GM21529 (cell line): Measurements from ENCODE around the gene MAGEC3.
"Not testable (repeated sequence)": the region's sequence is repeated elsewhere in the genome, so short reads cannot be mapped to it uniquely, and the experiment has no call there.

ENCODE experiments used
- ATAC-seq: cut with Tn5 transposase; IDR thresholded peaks from one replicate; pipeline ENCODE4 v1.9.1; 2021; ENCODE audit not compliant: unreplicated experiment

The MAGEC3 gene, protein sequence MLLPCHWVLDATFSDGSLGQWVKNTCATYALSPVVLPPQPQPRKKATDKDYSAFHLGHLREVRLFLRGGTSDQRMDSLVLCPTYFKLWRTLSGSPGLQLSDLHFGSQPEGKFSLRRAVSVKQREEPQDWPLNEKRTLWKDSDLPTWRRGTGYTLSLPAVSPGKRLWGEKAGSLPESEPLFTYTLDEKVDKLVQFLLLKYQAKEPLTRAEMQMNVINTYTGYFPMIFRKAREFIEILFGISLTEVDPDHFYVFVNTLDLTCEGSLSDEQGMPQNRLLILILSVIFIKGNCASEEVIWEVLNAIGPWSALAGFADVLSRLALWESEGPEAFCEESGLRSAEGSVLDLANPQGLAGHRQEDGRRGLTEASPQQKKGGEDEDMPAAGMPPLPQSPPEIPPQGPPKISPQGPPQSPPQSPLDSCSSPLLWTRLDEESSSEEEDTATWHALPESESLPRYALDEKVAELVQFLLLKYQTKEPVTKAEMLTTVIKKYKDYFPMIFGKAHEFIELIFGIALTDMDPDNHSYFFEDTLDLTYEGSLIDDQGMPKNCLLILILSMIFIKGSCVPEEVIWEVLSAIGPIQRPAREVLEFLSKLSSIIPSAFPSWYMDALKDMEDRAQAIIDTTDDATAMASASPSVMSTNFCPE

DNA sequence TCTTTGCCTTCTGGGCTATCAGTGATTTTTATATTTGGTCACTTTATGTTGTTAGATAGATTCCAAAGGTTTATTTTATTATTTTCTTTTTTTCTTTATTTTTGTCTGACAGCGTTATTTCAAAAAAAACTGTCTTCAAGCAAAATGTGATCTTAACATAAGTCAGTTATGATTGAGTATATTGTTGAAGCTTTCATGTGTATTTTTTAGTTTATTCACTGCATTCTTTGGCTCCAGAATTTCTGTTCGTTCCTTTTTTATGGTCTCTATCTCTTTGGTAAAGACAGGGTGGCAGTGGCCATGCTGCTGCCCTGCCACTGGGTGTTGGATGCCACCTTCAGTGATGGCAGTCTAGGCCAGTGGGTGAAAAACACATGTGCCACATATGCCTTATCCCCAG lies at the start of gene MAGEC3:
MAGEC3 (plus strand) TSS at position 301 of the 400 bp plus-strand sequence; CDS start at position 301, 0 bp downstream.
- no peak for ATAC-seq

DNA sequence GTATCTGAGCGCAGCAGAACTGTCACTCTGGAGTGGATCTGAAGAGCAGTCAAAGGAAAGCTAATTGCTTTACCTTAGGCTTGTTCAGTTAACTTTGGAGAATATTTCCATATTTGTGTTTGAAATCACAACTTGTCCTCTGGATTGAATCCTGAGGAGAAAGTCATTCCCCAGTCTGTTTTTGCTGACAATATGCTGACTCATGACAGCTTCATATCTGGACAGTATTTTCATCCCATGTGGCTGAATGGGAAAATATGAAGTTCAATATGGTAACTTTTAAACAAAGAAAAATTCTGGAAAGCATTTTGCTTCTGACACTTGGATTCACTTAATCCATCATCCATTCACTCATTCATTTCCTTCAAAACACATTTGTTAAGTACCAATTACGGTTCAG lies 46.3 kb upstream of the MAGEC3 start:
- ATAC-seq, result no peak

DNA sequence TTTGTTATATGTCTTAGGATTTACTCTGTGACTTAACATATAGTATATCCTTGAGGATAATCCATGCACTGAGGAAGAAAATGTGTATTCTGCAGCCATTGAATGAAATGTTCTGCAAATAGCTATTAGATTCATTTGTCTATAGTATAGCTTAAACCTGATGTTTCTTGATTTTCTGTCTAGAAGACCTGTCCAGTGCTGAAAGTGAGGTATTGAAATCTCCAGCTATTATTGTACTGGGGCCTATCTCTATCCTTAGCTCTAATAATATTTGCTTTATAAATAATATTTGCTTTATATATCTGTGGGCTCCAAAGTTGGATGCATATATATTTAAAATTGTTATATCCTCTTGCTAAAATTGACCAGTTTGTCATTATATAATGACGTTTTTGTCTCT lies 26.7 kb upstream of the MAGEC3 start:
- no peak for ATAC-seq

DNA sequence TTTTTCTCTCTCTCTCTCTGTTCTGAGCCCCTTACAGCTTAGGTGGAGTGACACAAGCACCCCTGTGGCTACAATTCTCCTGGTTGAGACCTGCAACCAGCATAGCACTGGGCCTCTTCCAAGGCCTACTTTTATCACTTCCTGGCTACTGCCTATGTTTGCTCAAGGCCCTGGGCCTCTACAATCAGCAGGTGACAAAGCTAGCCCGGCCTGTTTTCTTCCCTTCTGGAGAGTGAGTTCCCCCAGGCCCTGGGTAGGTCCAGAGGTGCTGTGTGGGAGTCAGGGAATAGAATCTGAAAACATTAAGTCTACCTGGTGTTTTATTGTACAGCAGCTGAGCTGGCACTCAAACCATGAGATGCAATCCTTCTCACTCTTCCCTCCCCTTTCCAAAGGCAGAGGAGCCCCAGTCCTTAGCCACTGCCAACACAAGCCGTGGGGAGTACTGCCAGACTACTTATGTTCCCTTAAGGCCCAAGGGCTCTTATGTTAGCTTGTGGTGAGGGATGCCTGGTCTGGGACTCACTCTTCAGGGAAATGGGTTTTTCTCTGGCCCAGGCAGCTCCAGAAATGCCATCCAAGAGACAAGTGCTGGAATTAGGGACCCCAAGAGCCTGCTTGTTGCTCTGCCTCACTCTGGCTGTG lies 23.8 kb upstream of the MAGEC3 start:
- no peak for ATAC-seq

DNA sequence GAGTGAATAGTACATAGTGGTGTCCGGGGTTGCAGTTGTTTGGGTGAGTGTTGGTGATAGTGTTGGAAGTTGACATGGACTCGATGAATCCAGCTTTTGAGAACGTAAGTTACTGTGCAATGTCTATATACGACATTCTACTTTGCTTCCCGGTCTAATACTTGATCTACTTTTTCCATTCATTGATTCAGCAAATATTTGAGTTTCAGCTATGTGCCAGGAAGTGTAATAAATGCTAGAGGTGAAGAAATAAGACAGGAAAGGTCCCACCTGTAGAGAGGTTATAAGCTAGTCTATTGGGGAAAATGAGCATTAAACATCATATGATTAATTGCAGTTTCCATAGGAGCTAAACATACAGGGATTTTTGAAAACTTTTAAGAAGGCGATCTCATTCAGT lies 22.2 kb upstream of the MAGEC3 start:
- ATAC-seq, result no peak

DNA sequence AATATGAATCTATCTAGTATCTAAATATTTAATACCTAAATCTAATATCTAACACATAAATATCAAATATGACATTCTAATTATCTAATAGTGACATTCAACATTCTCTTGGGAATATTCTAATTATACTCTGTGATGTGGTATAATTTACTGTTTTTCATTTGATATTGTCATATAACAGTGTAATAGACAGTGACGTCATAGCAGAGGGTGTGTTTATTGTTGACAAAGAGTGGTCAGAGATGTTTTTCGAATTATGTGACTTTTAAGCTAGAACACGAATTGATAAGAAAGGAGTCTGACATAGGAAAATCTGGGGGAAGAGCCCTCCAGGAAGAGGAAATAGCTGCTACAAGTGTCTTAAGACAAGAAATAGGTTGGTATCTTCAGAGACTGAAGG lies 5.9 kb upstream of the MAGEC3 start:
- no peak for ATAC-seq

DNA sequence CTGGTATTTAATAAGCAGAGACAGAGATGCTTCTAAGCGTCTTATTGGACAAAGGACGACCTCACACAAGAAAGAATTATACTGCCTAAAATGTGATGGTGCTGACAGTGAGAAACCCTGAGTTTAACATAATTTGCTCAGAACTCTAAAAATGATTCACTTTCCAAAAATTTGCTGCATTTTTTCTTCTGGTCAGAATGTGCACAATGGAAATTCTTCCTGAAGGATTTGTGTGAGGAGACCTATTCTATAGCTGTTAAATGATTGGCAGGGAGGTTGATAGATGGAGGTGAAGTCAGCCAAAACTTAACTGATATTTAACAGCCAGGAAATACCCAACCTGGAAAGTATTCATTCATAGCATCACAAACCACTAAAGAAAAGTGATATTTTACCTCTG lies 1.7 kb downstream of the MAGEC3 start:
- ATAC-seq, result no peak

DNA sequence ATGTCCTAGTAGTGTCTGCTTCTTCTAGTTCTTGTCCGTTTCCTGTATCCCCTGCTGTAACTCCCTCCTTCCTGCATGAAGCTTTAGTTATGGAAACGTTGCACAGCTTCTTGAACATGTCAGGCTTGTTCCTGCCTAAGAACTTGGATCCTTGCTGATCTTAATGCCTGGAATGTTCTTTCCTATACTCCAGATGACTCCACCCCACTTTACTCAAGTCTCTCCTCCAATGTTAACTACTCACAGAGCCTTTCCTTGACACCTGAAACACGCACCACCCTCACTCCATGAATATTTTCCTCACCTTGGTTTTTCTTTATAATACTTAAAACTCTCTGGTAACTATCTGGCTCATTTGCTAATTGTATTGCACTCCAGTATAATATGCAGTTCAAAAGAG lies 19.4 kb downstream of the MAGEC3 start:
- no peak for ATAC-seq

DNA sequence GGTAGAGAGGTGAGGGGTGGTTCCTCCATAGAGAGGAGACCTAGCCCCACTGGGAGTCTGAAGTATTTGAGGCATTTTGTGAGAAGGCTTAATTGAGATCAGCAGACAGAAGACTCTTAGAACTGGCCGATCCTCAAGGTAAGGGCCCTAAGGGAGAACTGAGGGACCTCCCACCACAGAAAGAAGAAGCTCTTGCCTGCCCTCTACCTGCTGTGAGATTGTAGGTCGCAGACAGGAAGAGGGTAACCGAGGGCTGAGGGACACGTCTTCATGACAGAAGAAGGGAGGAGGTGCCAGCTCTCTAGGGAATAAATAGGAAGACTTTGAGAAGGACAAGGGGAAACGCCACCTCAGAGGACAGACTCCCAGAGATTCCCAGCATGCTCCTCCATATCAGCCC lies 41.5 kb downstream of the MAGEC3 start:
- no peak for ATAC-seq

DNA sequence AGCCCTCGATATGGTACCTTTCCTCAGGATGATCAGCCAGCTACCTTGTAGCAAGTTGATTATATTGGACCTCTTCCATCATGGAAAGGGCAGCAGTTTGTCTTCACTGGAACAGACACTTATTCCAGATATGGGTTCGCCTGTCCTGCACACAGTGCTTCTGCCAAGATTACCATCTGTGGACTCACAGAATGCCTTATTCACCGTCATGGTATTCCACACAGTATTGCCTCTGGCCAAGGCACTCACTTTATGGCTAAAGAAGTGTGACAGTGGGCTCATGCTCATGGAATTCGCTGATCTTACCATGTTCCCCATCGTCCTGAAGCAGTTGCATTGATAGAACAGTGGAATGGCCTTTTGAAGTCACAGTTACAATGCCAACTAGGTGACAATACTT lies 50.7 kb downstream of the MAGEC3 start:
- not testable (repeated sequence) for ATAC-seq

DNA sequence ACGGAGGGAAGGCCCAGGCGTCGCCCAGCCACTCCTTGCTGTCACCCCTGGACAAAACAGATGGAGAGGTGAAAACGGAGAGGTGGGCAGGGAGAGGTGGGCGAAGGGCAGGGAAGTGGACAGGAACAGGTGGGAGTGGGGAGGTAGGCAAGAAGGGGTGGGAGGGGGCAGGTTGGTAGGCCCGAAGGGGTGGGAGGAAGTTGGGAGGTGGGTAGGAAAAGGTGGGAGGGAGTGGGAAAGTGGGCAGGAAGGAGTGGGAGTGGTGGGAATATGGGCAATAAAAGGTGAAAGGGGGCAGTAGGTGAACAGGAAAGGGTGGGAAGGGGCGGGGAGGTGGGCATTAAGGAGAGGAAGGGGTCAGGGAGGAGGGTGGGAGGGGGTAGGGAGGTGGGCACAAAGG lies 56.6 kb downstream of the MAGEC3 start:
- no peak for ATAC-seq

DNA sequence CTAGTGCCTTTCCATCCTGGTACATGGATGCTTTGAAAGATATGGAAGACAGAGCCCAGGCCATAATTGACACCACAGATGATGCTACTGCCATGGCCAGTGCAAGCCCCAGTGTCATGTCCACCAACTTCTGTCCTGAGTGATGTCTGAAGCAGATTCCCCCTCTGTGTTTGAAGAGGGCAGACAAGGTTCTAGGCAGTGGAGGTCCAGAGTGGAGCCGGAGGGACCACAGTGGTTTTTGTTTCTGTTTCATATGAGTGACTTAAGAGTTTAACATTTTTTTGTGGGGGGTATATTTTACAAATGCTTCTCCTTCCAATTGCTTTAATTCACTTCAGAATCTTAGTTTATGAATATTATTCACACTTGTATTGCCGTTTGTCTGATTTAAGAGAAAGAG lies 59.6 kb downstream of the MAGEC3 start:
- no peak for ATAC-seq

DNA sequence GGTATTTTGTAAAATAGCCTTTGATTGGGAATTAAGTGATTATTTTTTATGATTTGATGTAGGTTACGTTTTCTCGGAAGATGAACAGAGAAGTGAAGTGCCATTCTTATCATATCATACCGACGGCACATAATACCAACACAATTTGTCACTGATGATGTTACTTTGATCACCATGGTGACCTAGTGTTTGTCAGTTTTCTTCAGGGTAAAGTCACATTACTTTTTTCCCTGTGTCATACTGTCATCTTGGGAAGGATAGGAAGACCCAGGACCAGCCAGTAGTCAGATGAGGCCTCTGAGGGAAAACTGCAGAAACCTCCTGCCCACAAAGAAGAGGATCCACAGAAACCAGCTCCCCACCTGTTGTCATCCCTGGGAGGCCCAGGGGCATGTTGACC lies 64.2 kb downstream of the MAGEC3 start:
- ATAC-seq, result no peak

DNA sequence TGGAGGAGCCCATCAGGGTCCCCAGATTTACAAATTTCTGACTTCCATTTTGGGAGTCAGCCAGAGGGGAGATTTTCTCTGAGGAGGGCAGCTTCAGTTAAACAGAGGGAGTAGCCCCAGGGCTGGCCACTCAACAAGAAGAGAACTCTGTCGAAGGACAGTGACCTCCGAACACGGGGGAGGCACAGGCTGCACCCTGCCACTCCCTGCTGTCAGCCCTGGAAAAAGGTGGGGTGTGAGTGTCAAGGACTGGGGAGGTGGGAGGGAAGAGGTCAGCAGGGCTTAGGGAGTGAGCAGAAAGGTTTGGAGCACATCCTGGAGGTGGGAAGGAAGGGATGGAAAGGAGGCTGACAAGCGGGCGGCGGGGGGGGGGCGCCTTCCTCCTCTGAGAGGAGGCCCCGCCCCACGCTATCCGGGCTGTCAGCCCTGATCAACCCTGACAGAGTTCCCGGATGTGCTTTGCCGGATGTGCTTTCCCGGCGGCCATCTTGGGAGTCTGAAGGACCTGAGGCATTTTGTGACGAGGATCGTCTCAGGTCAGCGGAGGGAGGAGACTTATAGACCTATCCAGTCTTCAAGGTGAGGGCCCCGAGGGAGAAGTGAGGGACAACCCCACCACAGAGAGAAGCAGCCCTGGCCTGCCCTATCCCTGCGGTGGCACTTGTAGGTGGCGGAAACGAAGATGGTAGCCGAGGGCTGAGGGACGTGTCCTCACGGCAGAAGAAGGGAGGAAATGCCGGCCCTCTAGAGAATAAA lies 65.5 kb downstream of the MAGEC3 start, which contains the start of gene MAGEC1:
MAGEC1 (plus strand) TSS at position 495 of the 756 bp plus-strand sequence. CDS start 1,179 bp downstream, outside the sequence.
- no peak for ATAC-seq

DNA sequence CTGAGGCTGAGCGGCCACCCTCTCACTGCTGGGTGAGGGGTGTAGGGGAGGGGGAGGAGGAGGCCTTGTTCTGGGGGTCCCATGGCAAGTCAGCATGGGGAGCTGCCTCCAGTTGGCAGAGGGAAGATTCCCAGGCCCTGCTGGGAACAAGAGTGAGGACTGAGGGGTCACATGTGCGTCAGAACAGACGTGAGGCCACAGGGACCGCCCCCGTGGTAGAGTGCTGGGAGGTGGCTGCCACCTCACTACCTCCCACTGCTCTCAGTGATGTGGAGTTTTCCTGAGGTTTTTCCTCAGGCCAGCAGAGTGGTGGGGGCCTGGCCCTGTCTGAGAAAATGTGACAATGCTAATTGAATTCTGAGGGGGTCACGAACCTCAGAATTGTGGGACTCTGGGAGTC lies 66.1 kb downstream of the MAGEC3 start:
- no peak for ATAC-seq

DNA sequence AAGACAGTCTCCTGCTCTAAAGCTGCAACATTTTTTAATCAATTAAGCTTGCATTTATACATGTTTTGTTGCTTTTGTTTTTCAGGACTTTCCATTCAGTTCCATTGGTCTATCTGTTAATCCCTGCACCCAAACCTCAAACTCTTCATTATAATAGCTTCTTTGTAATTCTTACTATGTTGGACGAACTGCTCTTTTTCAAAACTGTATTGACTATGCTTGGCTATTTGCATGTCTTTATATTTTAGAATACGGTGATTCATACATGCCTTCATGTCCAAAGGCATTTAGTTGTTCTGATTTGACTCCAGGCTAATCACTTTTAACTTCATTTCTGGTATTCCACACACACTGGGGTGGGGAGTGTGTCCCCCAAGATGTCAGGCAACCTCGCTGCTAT lies 79.7 kb downstream of the MAGEC3 start:
- no peak for ATAC-seq

DNA sequence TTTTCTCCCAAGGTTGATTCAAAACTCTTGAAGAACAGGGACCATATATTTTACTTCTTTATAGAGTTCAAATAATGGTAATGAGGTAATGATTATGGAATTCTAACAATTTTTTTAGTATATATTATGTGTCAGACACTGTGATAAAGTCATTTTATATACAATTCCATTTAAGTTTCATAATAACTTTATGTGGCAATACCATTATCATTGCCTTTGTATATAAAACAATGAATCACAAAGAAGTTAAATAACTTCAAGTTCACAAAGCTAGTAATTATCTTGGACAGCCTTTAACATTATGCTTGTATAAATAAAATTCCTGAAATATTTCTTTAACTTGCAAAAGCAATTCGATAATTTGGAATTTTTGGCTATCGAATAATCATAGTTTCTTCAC lies 86.2 kb downstream of the MAGEC3 start:
- no peak for ATAC-seq

DNA sequence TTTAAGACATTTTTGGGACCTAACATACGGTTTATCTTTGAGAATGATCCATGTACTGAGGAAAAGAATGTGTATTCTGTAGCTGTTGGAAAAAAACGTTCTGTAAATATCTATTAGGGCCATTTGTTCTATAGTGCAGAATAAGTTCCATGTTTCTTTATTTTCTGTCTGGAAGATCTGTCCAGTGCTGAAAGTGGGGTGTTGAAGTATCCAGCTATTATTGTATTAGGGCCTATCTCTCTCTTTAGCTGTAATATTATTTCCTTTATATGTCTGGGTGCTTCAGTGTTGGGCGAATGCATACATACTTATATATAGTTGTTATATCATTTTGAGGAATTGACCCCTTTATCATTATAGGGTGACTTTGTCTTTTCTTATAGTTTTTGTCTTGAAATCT lies 90.3 kb downstream of the MAGEC3 start:
- no peak for ATAC-seq

DNA sequence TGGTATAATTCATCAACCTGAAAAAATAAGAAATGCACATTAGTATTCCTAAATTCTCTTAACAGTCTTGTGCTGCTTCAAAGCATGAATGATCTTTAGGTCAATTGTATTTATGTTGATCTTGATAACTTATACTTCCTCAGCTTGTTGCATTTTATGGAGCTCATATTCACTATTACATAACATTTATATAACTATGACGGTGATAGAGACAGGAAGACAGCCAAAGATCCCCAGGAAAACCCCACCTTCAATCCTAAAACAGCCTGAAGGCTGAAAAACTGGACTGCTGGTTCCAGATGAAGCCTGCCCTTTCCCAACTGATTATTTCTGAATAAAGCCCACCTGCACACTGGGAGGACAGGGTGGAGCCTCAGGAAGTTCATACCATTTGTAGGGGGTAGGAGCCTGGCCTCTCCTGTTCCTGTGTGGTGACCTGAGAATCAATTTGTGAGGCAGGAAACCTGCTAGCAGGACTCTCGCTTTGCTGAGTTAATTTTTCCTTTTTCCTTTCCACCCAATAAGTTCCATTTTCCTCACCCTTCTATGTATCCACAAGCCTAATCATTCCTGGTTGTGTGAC lies 96.0 kb downstream of the MAGEC3 start:
- ATAC-seq, result no peak

DNA sequence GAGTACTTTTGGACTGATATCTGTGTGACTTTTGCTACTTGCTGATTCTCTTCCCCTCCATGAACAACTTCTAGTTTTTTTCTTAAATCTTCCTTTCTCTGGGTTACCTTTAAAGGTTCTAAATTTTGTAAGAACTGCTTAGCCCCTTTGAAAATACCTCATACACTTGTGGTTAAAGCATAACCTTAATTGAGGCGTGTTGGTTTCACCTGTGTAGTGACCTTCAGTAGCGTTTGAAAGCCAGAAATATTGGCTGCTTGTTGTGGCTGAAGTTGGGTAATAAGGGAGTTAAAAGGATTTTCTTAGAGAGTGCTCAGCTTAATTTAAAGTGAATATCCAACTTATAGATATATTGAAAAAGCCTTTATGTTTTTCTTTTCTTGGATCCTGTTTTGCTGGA lies 97.5 kb downstream of the MAGEC3 start:
- no peak for ATAC-seq

DNA sequence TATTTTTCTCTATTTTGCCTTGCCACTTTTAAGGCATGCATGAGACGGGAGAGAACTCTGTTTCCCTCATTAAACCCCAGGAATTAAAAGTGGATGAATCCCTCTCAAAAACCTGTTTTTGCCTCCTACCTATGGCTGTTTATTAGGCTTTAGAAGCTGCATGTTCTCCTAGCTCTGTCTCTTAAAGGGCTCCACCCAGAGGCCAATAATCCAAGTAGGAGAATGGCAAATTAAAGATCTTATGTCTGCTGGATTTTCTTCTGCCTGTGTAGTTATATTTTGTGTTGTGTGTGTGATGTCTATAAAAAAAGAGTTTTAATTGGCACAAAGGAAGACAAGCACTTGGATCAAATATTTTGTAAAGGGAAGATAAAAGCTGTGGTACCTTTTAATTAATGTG lies 98.0 kb downstream of the MAGEC3 start:
- no peak for ATAC-seq
